GM12878 (cell line): ENCODE data around the gene EFHD2. TPM values are rescaled to one million over a fixed set of nuclear protein-coding genes. Genes with fewer than 3 reads are reported as not detected.

Experiments
- ATAC-seq: fragments of 200-7000 bp; cut with Tn5 transposase; 3 replicates; pipeline ENCODE4 v1.9.1; 2020; ENCODE audit warnings: mild to moderate bottlenecking, moderate library complexity
- BruUV-seq: library from RNA; stranded (reverse); fragments of 400-500 nt; replicated peaks from 2 replicates; lab custom pipeline; 2021; lab: Mats Ljungman, UMichigan
- CTCF ChIA-PET: fragments of 300-600 bp; sonication (Branson Sonifier 250); formaldehyde crosslinking; extraction: SDS; loops from one replicate; lab custom pipeline; 2021; ENCODE audit warnings: inconsistent platforms; lab: Yijun Ruan, JAX
- POLR2A ChIA-PET: fragments of 350-600 bp; formaldehyde crosslinking; extraction: SDS; loops from one replicate; lab custom pipeline; 2021; ENCODE audit warnings: inconsistent platforms; lab: Charles Lee
- RAD21 ChIA-PET: fragments of 300-600 bp; sonication (Branson Sonifier 250); formaldehyde crosslinking; loops from one replicate; lab custom pipeline; 2023; ENCODE audit warnings: antibody characterized with exemption; ENCODE audit not compliant: unreplicated experiment; lab: Charles Lee
- SMC1A ChIA-PET: fragments of 300-600 bp; sonication (Branson Sonifier 250); formaldehyde crosslinking; loops from one replicate; lab custom pipeline; 2023; ENCODE audit not compliant: unreplicated experiment, uncharacterized antibody; lab: Charles Lee
- DNase-seq: peaks from one replicate; pipeline ENCODE4 v3.0.0-alpha.2; 2011; ENCODE audit warnings: low read depth, low spot score
- FAIRE-seq: peaks from 3 replicates; lab custom pipeline; 2011; peaks lifted over from hg19 to GRCh38; lab: Jason Lieb, UNC
- H2AFZ ChIP-seq: 2 replicates; pipeline ENCODE4 v1.6.0; 2011; ENCODE audit warnings: low read depth, low read length, control low read depth; ENCODE audit not compliant: control insufficient read depth
- H3K27ac ChIP-seq: 2 replicates; pipeline ENCODE4 v1.5.1; 2011; ENCODE audit warnings: control low read depth; ENCODE audit not compliant: control insufficient read depth, insufficient read depth
- H3K27me3 ChIP-seq, 2 experiments: replicated peaks in 1 of 2; 2 replicates each; pipeline versions ENCODE4 v1.6.0 to v1.6.1; 2011; ENCODE audit warnings: low read length in 1 of 2; ENCODE audit not compliant: control insufficient read depth in 2 of 2, insufficient read depth in 2 of 2
- H3K36me3 ChIP-seq, 2 experiments: 2 replicates each; pipeline ENCODE4 v1.5.1; 2011; ENCODE audit warnings: low read length in 1 of 2; ENCODE audit not compliant: control insufficient read depth in 2 of 2, insufficient read depth in 2 of 2
- H3K4me1 ChIP-seq: 2 replicates; pipeline ENCODE4 v1.6.1; 2011; ENCODE audit warnings: mild to moderate bottlenecking, low read length, moderate library complexity, mixed read lengths; ENCODE audit not compliant: control insufficient read depth, insufficient read depth
- H3K4me2 ChIP-seq: 2 replicates; pipeline ENCODE4 v1.6.0; 2011; ENCODE audit warnings: control low read depth; ENCODE audit not compliant: control insufficient read depth, insufficient read depth
- H3K4me3 ChIP-seq: fragments of 200-600 bp; sonication (generic); 2 replicates; pipeline ENCODE4 v1.5.1; 2016
- H3K79me2 ChIP-seq: 2 replicates; pipeline ENCODE4 v1.6.0; 2011; ENCODE audit warnings: low read length; ENCODE audit not compliant: control insufficient read depth, insufficient read depth
- H3K9ac ChIP-seq: 2 replicates; pipeline ENCODE4 v1.8.0; 2011; ENCODE audit warnings: low read length, control low read depth, mixed read lengths; ENCODE audit not compliant: control insufficient read depth, insufficient read depth
- H3K9me3 ChIP-seq: replicated peaks from 3 replicates; pipeline ENCODE4 v1.5.1; 2011; ENCODE audit warnings: mild to moderate bottlenecking, low read length; ENCODE audit not compliant: control insufficient read depth, insufficient read depth
- H4K20me1 ChIP-seq: 2 replicates; pipeline ENCODE4 v1.6.0; 2011; ENCODE audit not compliant: control insufficient read depth, insufficient read depth
- ASH2L ChIP-seq: fragments of 300-600, 200-600 bp; sonication (generic); IDR thresholded peaks from 2 replicates; pipeline ENCODE4 v1.6.1; 2017; ENCODE audit warnings: low read depth, mild to moderate bottlenecking, borderline replicate concordance
- CBFB ChIP-seq: IDR thresholded peaks from 2 replicates; pipeline ENCODE4 v1.6.1; 2016; ENCODE audit warnings: antibody characterized with exemption, low read depth
- FOXK2 ChIP-seq: fragments of 450-650 bp; IDR thresholded peaks from 2 replicates; pipeline ENCODE4 v1.6.1; 2017; ENCODE audit warnings: mild to moderate bottlenecking, moderate library complexity
- HDAC2 ChIP-seq: fragments of 200-600 bp; sonication (generic); IDR thresholded peaks from 2 replicates; pipeline ENCODE4 v1.6.1; 2017
- HDGF ChIP-seq: fragments of 450-650 bp; IDR thresholded peaks from 2 replicates; pipeline ENCODE4 v1.6.1; 2016; ENCODE audit warnings: antibody characterized with exemption
- KLF5 ChIP-seq: fragments of 450-650 bp; IDR thresholded peaks from 2 replicates; pipeline ENCODE4 v1.6.1; 2014; ENCODE audit warnings: mild to moderate bottlenecking; ENCODE audit not compliant: partially characterized antibody
- MTA2 ChIP-seq: fragments of 450-650 bp; IDR thresholded peaks from 2 replicates; pipeline ENCODE4 v1.6.1; 2016; ENCODE audit warnings: low read depth, mild to moderate bottlenecking, moderate library complexity
- NR2C2 ChIP-seq: IDR thresholded peaks from 2 replicates; pipeline ENCODE4 v1.6.1; 2011; ENCODE audit warnings: borderline replicate concordance, low read depth; ENCODE audit not compliant: control insufficient read depth, insufficient read length
- NR2F1 ChIP-seq: fragments of 450-650 bp; conservative IDR thresholded peaks from 2 replicates; pipeline ENCODE4 v1.6.1; 2017; ENCODE audit warnings: mild to moderate bottlenecking
- NRF1 ChIP-seq: conservative IDR thresholded peaks from 2 replicates; pipeline ENCODE4 v1.6.1; 2011; ENCODE audit warnings: mild to moderate bottlenecking, low read depth, low read length, improper control_type of control experiment
- REST ChIP-seq: IDR thresholded peaks from 2 replicates; pipeline ENCODE4 v1.6.1; 2012; ENCODE audit warnings: mild to moderate bottlenecking, low read depth, low read length
- SMAD5 ChIP-seq: IDR thresholded peaks from 2 replicates; pipeline ENCODE4 v1.6.1; 2016; ENCODE audit warnings: antibody characterized with exemption, low read depth
- SUZ12 ChIP-seq: fragments of 200-600 bp; sonication (generic); IDR thresholded peaks from one replicate; pipeline ENCODE4 v1.6.1; 2018; ENCODE audit warnings: antibody characterized with exemption, mild to moderate bottlenecking; ENCODE audit not compliant: unreplicated experiment
- TBL1XR1 ChIP-seq: IDR thresholded peaks from 2 replicates; pipeline ENCODE4 v1.6.1; 2012; ENCODE audit warnings: low read depth, low read length, improper control_type of control experiment
- ZNF622 ChIP-seq: fragments of 450-650 bp; IDR thresholded peaks from 2 replicates; pipeline ENCODE4 v1.6.1; 2017; ENCODE audit warnings: mild to moderate bottlenecking, inconsistent platforms
- WGBS: methylation state at CpG from one replicate; pipeline ENCODE4 v1.1.6; 2016; ENCODE audit warnings: low lambda C conversion rate; ENCODE audit not compliant: insufficient replicate concordance, insufficient coverage; ENCODE audit errors: missing lambda C conversion rate; 5-methylcytosine and 5-hydroxymethylcytosine counted together
- in situ Hi-C: fragments of 300-500 bp; cut with MboI; formaldehyde crosslinking; loops from 9 replicates; pipeline ENCODE4 v1.14.3; 2018; ENCODE audit warnings: mixed read lengths
- intact Hi-C: fragments of 100-400 bp; cut with micrococcal nuclease; formaldehyde crosslinking; loops from one replicate; pipeline ENCODE4 v1.14.2; 2022; ENCODE audit not compliant: unreplicated experiment
- polyA plus RNA-seq, 11 experiments: library from polyadenylated mRNA; depleted of rRNA in 4 of 11; unstranded in 6 of 11; stranded (reverse) in 5 of 11; fragments of >200 nt; fragmentation: Nextera tagmentation in 4 of 11; fragmentation: Illumina TruSeq in 1 of 11; extraction: Ambion mirVana in 4 of 11; extraction: Trizol in 1 of 11; gene quantifications; 1 replicate in 1 of 11; 2 replicates in 10 of 11; pipeline versions ENCODE4 v1.2.1 to v1.2.3, GENCODE V29; 2011 to 2016; ENCODE audit warnings: inconsistent platforms in 2 of 11, missing spikeins in 2 of 11, low read depth in 1 of 11
- total RNA-seq, 4 experiments: library from RNA; depleted of rRNA in 3 of 4; stranded (reverse); fragments of >200 nt in 3 of 4; fragmentation: Illumina TruSeq in 1 of 4; extraction: Trizol in 1 of 4; gene quantifications; 2 replicates each; pipeline versions ENCODE4 v1.2.1 to v1.2.3, GENCODE V29; 2013 to 2021

EFHD2 gene
- total and polyA plus RNA-seq, 10 of the 15 experiments (the other 5 are each of a cell fraction or from before 2014, with no cell fraction given): 4.0 to 114 (median 66.1) TPM

- no TSS peak for BruUV-seq
- DNase-seq (no peak), FAIRE-seq (no peak), ATAC-seq (no peak)
- H3K4me3 ChIP-seq: no peak overlapping the region
- H3K4me1 ChIP-seq: no peaks in the 10 kb centered on the region
- no peaks in the 10 kb centered on the region for H3K36me3 ChIP-seq
- H3K9me3 ChIP-seq: no peaks in the 10 kb centered on the region
- H2AFZ ChIP-seq: no peak overlapping the region
- intact Hi-C loops (loop anchor here (5.0 kb wide), 1 partner anchor 305 kb away; the partner anchor contains the start of gene TMEM82), in situ Hi-C loops (no loop called here)
- ChIA-PET POLR2A (no interaction called here), SMC1A (interaction anchor here (0.7 to 2.4 kb wide), 3 partner anchors 24 to 114 kb away, joined by 3 to 13 read pairs (median 4); no protein-coding TSS in a partner anchor), RAD21 (interaction anchor here (0.7 to 2.0 kb wide), 3 partner anchors 26 to 114 kb away, joined by 4 to 11 read pairs (median 4); no protein-coding TSS in a partner anchor), CTCF (interaction anchor here (0.6 to 10.2 kb wide), 2 partner anchors 113 to 690 kb away, joined by 3 to 178 read pairs; no protein-coding TSS in a partner anchor)
- no peaks in the 10 kb centered on the region for H3K27me3 ChIP-seq
- H3K79me2 ChIP-seq: no peaks in the 10 kb centered on the region
- no peak for TF ChIP-seq KLF5
- TF ChIP-seq SUZ12: no peak
- no peak for TF ChIP-seq MTA2
- TF ChIP-seq NR2C2: no peak
- no peak for TF ChIP-seq FOXK2
- TF ChIP-seq ASH2L: no peak
- TF ChIP-seq HDAC2: no peak
- TF ChIP-seq TBL1XR1: no peak
- no peak for TF ChIP-seq REST
- no peak for TF ChIP-seq ZNF622
- no peak for TF ChIP-seq SMAD5
- TF ChIP-seq CBFB: no peak
- no peak for TF ChIP-seq HDGF
- TF ChIP-seq NRF1: no peak
- TF ChIP-seq NR2F1: no peak
- H3K9ac ChIP-seq: no peak overlapping the region
- H4K20me1 ChIP-seq: no peaks in the 10 kb centered on the region
- 66% methylated on average over 6 of the region's 6 CpGs for WGBS
- H3K27ac ChIP-seq: no peak overlapping the region
- no peak overlapping the region for H3K4me2 ChIP-seq
Observed at GRCh38 chr1:15436881-15437442, 27.3 kb downstream of the EFHD2 start.
